T-helper 22 cell (primary cell): ENCODE data around the gene CDC42EP1.
"Not testable (repeated sequence)": the region's sequence is repeated elsewhere in the genome, so short reads cannot be mapped to it uniquely, and the experiment has no call there.

Experiments used
- DNase-seq: peaks from one replicate; pipeline ENCODE4 v3.0.0-alpha.2; 2020; ENCODE audit warnings: low read depth

CDC42EP1 gene

DNA sequence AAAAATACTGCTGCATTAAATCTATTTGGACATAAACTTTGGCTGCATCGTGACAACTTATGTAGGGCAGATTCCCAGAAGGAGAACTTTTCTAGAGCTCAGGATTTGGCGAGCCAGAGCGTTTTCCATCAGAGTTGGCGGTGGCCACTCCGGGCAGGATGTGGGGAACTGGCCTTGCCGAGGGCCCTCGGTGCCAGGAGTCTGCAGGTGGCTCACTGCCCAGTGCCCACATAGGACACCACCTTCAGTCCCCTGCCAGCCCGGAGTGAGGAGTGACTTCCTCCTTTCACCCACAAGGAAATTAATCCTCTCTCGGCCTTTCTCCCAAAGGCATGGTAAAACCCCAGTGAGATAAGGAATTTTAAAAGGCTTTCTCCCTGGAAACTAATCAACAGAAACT is 21.2 kb downstream of the CDC42EP1 start:
- no peak for DNase-seq

GRCh38 chr22:37582526-37582925 is 22.2 kb downstream of the CDC42EP1 start:
- no peak for DNase-seq

DNA sequence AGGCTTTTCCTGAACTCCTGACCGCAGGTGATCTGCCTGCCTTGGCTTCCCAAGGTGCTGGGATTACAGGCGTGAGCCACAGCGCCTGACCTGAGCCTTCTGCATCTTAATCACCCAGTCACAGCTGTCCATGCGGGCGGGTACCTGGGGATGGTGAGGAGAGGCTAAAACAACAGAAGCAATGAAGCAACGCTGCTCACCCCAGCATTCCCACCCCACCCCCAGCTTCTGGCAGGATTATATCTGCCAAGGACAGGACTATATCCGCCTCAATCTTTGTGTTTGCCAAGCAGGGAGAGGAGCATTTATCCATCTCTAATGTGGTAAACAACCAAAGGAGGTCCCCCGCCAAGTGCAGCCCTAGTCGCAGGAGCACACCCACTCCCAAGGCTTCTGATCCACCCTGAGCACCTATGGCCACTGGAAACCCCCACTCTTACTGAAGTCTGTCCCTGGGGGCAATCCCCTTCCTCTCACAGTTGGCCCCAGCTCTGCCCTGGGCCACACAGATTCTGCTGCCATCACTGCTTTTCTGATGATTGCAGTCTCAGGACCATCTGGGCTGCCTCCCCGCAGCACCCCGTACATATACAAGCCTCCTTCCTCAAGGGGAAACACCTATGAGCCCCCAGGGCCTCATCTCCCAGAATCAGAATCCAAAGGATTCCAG is 28.4 kb downstream of the CDC42EP1 start:
- no peak for DNase-seq

DNA sequence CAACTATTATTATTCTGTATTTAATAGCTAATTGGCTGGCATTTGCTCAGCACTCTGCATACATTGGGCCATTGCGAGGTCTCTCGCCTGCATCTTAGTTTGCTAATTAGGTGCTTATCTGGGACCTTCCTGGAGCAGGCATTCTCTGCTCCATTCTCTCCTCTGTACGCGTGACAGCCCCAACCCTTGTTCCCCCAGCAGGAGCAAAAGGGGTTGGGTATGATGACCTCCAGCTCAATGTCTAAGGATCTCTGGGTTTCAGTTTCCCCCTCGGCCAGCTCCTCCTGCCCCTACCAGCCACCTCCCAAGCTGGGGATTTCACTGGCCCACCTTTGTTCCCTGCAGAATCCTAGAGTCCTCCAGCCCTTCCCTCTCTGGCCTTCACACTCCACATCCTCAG is 29.4 kb downstream of the CDC42EP1 start:
- DNase-seq, result no peak

DNA sequence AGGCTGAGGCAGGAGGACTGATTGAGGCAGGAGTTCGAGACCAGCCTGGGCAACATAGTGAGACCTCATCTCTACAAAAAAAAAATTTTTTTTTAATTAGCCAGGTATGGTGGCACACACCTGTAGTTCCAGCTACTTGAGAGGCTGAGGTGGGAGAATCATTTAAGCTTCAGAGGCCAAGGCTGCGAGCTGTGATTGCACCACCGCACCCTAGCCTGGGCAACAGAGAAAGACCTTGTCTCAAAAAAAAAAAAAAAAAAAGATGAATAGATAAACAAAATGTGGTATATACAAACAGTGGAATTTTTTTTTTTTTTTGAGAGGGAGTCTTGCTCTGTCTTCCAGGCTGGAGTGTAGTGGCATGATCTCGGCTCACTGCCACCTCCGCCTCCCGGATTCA is 30.8 kb downstream of the CDC42EP1 start:
- DNase-seq, result not testable (repeated sequence)

- no peak for DNase-seq
Observed at GRCh38 chr22:37591823-37592404, 31.6 kb downstream of the CDC42EP1 start.

DNA sequence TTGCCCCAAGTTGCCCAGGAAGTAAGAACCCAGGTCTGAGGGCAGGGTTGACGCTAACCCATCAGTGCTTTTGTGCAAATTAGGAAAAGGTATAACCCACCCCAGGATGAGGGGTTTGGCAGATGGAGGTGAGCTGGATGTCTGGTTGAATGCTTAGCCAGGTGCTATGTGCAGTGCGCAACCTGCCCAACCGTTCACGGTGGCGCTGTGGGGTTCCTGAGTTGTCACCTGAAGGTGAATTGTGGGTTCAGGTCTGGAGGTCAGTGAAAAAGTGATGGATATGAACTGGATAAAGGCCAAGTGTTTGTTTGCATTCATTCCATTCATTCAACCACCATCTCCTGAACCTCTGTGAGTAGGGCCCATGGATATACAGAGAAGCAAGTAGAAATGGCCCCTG is 34.0 kb downstream of the CDC42EP1 start:
- no peak for DNase-seq

- DNase-seq, result no peak
Observed at GRCh38 chr22:37599153-37599552, 38.9 kb downstream of the CDC42EP1 start.

- DNase-seq, result no peak
Observed at GRCh38 chr22:37601203-37601539, 40.9 kb downstream of the CDC42EP1 start.

DNA sequence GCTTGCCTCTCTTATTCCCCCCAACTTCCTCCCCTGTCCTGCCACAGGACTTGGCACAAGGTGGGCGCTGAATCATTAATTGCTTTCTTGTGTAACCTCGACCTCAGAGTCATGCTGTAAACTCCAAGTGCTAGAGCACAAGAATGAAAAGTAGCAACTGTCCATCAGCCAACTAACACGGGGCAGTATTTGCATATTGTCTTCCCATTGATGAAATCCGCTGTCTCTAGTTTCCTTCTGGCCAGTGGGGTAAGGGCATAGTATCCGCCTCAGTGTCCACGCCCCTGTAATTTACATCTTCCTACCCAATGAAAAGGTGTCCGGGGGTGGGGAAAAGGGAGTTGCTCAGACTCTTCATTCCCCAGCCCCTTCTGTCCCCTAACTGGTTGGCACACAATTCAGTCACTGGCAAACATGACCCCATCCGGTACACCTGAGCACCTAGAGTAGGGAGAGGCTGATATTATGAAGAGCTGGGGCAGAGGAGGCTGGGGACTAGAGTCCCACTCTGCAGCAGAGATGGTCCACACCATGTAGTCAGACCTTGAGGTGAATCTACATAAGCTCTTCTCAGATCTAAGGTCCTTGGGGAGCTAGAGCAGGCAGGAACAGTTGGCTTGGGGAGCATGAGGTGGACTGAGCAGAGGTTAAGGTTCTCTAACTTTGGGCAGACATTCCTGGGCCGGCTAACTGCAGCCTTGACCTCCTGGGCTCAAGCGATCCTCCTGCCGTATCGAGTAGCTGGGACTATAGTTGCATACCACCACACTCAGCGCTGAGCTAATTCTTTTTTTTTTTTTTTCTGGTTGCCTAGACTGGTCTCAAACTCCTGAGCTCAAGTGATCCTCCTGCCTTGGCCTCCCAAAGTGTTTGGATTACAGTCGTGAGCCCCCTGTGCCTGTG is 41.5 kb downstream of the CDC42EP1 start:
- no peak for DNase-seq

- DNase-seq, result not testable (repeated sequence)
Observed at GRCh38 chr22:37602546-37603277, 42.4 kb downstream of the CDC42EP1 start.

DNA sequence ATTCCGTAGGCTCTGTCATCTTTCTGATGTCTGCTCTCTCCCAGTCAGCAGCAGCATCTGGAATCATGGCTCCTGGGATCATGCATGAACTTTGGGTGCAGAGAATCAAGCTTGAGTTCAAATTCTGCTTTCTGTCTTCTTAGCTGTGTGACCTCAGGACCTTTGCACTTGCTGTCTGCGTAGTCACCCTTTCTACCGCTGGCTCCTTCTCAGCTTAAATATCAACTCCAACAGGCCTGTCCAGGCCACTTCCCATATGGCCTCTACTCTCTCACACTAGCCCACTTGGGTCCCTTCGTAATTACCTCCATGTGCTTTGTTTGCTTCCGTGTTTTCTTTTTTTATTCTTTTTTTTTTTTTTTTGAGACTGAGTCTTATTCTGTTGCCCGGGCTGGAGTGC is 43.8 kb downstream of the CDC42EP1 start:
- no peak for DNase-seq

DNA sequence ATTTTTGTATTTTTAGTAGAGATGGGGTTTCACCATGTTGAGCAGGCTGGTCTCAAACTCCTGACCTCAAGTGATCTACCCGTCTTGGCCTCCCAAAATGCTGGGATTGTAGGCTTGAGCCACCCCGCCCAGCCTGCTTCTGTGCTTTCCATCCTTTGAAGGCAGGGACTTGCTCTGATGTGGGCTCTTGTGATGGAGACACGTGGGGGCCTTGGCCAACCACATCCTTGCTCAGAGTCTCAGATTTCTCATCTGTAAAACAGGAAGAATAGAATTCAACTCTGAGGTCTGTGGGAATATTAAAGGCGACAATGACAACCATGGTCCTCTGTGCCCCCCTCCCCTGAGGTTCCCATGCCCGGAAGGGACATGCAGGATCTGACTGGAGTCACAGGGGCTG is 44.6 kb downstream of the CDC42EP1 start:
- peak; percentile 53 for DNase-seq

- peak; percentile 80 for DNase-seq
Observed at GRCh38 chr22:37607010-37607934, 47.0 kb downstream of the CDC42EP1 start.

DNA sequence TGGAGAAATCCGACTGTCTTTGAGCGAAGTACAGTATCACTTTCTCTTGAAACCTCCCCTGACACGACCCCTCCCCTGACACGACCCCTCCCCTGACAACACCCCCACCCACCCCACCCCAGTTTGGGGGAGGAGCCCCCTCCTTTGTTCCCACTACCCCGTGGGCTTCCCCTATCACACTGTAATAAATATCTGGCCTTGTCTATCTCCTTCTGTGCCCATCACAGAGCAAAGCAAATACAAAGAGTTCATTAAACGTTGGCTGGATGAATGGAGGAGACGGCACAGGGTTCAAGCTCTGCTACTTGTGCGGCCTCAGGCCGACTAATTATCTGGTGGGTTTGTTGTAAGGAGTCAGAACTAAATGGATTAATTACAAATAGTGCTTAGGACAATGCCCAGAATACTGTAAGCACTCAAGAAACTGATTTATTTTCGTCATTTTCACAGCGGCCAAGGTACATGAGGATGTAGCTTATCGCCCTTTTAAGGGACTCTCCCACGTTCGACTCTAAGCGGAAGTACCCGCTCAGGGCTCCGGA is 47.7 kb downstream of the CDC42EP1 start:
- DNase-seq, result no peak

- DNase-seq, result peak; percentile 98
Observed at GRCh38 chr22:37608477-37609239, 48.4 kb downstream of the CDC42EP1 start, which contains the start of gene GGA1. TSS of gene GGA1 (plus strand) at chr22:37608834. CDS start at chr22:37608861, 27 bp downstream.

DNA sequence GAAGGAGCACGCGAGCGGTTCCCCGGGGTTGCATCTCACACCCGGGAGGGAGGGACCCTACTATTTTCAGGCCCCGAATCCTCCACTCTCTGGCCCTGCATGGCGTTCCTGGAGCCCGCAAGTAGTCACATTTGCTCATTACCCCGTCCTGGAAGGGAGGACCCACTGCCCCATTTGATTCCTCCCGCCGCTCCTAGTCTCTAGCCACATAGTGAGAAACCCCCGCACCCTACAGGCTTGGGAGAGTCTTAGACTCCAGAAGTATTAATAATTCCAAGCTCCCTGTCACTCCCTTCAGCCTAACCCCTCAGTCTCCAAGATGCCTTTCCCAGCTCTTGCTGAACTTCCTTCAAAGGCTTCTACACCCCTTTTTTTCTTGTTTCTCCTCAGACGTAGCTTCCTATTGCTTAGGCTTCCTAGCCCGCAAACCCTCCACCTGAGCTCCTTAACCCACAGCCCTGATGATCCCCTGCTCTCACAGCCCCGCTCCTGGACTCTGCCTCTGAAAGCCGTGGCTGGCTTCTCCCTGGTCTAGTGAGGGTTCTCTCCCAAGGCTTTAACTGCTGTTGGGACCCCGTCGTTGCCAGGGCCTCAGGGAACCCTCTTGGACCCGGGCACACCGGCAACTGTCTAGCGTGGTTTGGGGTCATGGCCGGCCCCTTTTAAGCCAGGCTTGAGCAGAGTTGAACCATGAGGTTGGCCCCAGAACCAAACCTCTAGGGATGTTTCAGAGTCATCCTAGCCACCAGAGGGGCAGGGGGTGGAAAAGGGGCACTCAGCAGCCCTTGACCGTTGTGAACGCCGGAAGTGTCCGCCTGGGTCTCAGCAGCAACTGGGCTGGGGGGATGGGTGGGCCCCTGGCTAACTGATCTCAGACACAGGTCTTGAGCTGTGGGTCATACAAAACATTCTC is 49.2 kb downstream of the CDC42EP1 start:
- no peak for DNase-seq

GRCh38 chr22:37610153-37610475 is 49.8 kb downstream of the CDC42EP1 start:
- DNase-seq, result not testable (repeated sequence)

- DNase-seq, result no peak
Observed at GRCh38 chr22:37610480-37611129, 50.3 kb downstream of the CDC42EP1 start.
